HepG2 (cell line): ENCODE measurements around the gene LSS. TPM values are rescaled to one million over a fixed set of nuclear protein-coding genes. Genes with fewer than 3 reads are reported as not detected.

Experiments used
- KDM5A ChIP-seq: fragments of 200-600 bp; sonication (generic); IDR thresholded peaks from 2 replicates; pipeline ENCODE4 v1.7.0; 2018; ENCODE audit warnings: antibody characterized with exemption, mild to moderate bottlenecking, low read length, borderline replicate concordance
- PRDM10 ChIP-seq: sonication (generic); formaldehyde crosslinking; IDR thresholded peaks from 2 replicates; pipeline ENCODE4 v1.4.0; 2020; ENCODE audit warnings: low read depth, missing genetic modification reagents
- SSRP1 ChIP-seq: IDR thresholded peaks from 2 replicates; pipeline ENCODE4 v1.6.1; 2016; ENCODE audit warnings: control low read depth
- ZMAT3 ChIP-seq: sonication (generic); formaldehyde crosslinking; conservative IDR thresholded peaks from 2 replicates; pipeline ENCODE4 v1.7.0; 2021; ENCODE audit warnings: missing genetic modification reagents
- ZNF280B ChIP-seq: sonication (generic); formaldehyde crosslinking; IDR thresholded peaks from 2 replicates; pipeline ENCODE4 v1.5.0; 2020; ENCODE audit warnings: missing genetic modification reagents, mild to moderate bottlenecking, borderline replicate concordance
- polyA plus RNA-seq, 8 experiments: library from polyadenylated mRNA; depleted of rRNA in 3 of 8; stranded (reverse) in 7 of 8; unstranded in 1 of 8; fragments of >200 nt; fragmentation: Illumina TruSeq in 4 of 8; extraction: Trizol in 4 of 8; gene quantifications; 2 replicates each; pipeline versions ENCODE4 v1.2.1 to v1.2.3, GENCODE V29; 2011 to 2016; ENCODE audit warnings: low read depth in 4 of 8, missing spikeins in 1 of 8, mixed read lengths in 1 of 8; ENCODE audit not compliant: insufficient read depth in 1 of 8
- total RNA-seq, 5 experiments: library from RNA; depleted of rRNA; stranded (reverse); fragments of >200 nt; fragmentation: Illumina TruSeq; extraction: Trizol; gene quantifications; 2 replicates each; pipeline ENCODE4 v1.2.3, GENCODE V29; 2016; ENCODE audit warnings: low read depth in 1 of 5

Gene LSS
- total and polyA plus RNA-seq, 2 of the 13 experiments (the other 11 are each of a cell fraction or from before 2014, with no cell fraction given), result 72.6 to 113 TPM

GRCh38 chr21:46214478-46215340 lies 13.9 kb downstream of the LSS start (continued):
- TF ChIP-seq ZNF280B (no peak), KDM5A (no peak), ZMAT3 (no peak), SSRP1 (CRISPR knock-in tag) (no peak), PRDM10 (CRISPR knock-in tag) (no peak)
